SK-N-SH (cell line): ENCODE data around the gene MT1H. TPM values are rescaled to one million over a fixed set of nuclear protein-coding genes. Genes with fewer than 3 reads are reported as not detected.

Source experiments
- CTCF ChIA-PET: fragments of 300-600, 350-600 bp; formaldehyde crosslinking; extraction: SDS; loops from one replicate; lab custom pipeline; 2021; lab: Yijun Ruan, JAX
- POLR2A ChIA-PET: fragments of 350-600 bp; sonication (Branson Sonifier 250); formaldehyde crosslinking; extraction: SDS; loops from one replicate; lab custom pipeline; 2020; ENCODE audit warnings: antibody characterized with exemption, inconsistent platforms; lab: Yijun Ruan, JAX
- DNase-seq: peaks from one replicate; pipeline ENCODE4 v3.0.0; 2012
- H2AFZ ChIP-seq: fragments of 200-600 bp; sonication (generic); 2 replicates; pipeline ENCODE4 v1.8.1; 2016; ENCODE audit warnings: antibody characterized with exemption, mild to moderate bottlenecking, low read depth
- H3F3A ChIP-seq: fragments of 200-600 bp; sonication (generic); replicated peaks from 2 replicates; pipeline ENCODE3; 2016; ENCODE audit warnings: antibody characterized with exemption, mild to moderate bottlenecking; ENCODE audit not compliant: insufficient read depth
- H3K27ac ChIP-seq, 2 experiments: fragments of 200-500 bp in 1 of 2; fragments of 200-600 bp in 1 of 2; sonication (Bioruptor generic) in 1 of 2; sonication (generic), shearing (Covaris generic) in 1 of 2; 2 replicates each; pipeline versions ENCODE4 v1.5.1 to v1.6.1; 2014 to 2016; ENCODE audit warnings: low read depth in 2 of 2, inconsistent platforms in 1 of 2, low read length in 1 of 2, mild to moderate bottlenecking in 1 of 2, mixed read lengths in 1 of 2
- H3K27me3 ChIP-seq: fragments of 200-600 bp; sonication (generic), shearing (Covaris generic); 2 replicates; pipeline ENCODE4 v1.6.1; 2016; ENCODE audit warnings: mixed run types; ENCODE audit not compliant: insufficient read depth
- H3K36me3 ChIP-seq, 2 experiments: fragments of 200-500 bp in 1 of 2; fragments of 200-600 bp in 1 of 2; sonication (Bioruptor generic) in 1 of 2; sonication (generic) in 1 of 2; replicated peaks in 1 of 2; 2 replicates each; pipeline versions ENCODE3 to v1.5.1; 2014 to 2016; ENCODE audit warnings: low read length in 1 of 2, mild to moderate bottlenecking in 1 of 2; ENCODE audit not compliant: insufficient read depth in 2 of 2, control insufficient read depth in 1 of 2
- H3K4me1 ChIP-seq, 2 experiments: fragments of 200-500 bp in 1 of 2; fragments of 200-600 bp in 1 of 2; sonication (Bioruptor generic) in 1 of 2; sonication (generic), shearing (Covaris generic) in 1 of 2; 2 replicates each; pipeline versions ENCODE4 v1.5.1 to v1.6.1; 2014 to 2016; ENCODE audit warnings: low read depth in 1 of 2, low read length in 1 of 2, mixed run types in 1 of 2; ENCODE audit not compliant: insufficient read depth in 2 of 2, control insufficient read depth in 1 of 2
- H3K4me2 ChIP-seq: fragments of 200-600 bp; sonication (generic), shearing (Covaris generic); 2 replicates; pipeline ENCODE4 v1.6.1; 2017; ENCODE audit warnings: mixed run types
- H3K4me3 ChIP-seq, 2 experiments: fragments of 200-500 bp in 1 of 2; fragments of 200-600 bp in 1 of 2; sonication (Bioruptor generic) in 1 of 2; sonication (generic), shearing (Covaris generic) in 1 of 2; 2 replicates each; pipeline versions ENCODE4 v1.5.1 to v1.8.1; 2014 to 2016; ENCODE audit warnings: low read depth in 2 of 2, inconsistent platforms in 1 of 2, low read length in 1 of 2, mild to moderate bottlenecking in 1 of 2, mixed read lengths in 1 of 2, moderate library complexity in 1 of 2
- H3K79me2 ChIP-seq: fragments of 200-600 bp; sonication (generic); 2 replicates; pipeline ENCODE4 v1.8.1; 2017; ENCODE audit warnings: mild to moderate bottlenecking; ENCODE audit not compliant: insufficient read depth
- H3K9ac ChIP-seq: fragments of 200-600 bp; sonication (generic); 2 replicates; pipeline ENCODE4 v1.6.1; 2017; ENCODE audit warnings: mixed run types
- H3K9me2 ChIP-seq: fragments of 200-600 bp; sonication (generic); 2 replicates; pipeline ENCODE4 v1.6.1; 2017; ENCODE audit warnings: mixed run types
- H3K9me3 ChIP-seq: fragments of 200-600 bp; sonication (generic); 2 replicates; pipeline ENCODE4 v1.6.1; 2017; ENCODE audit warnings: mixed run types, mild to moderate bottlenecking, moderate library complexity
- H4K20me1 ChIP-seq: fragments of 200-600 bp; sonication (generic); 2 replicates; pipeline ENCODE4 v1.6.1; 2017; ENCODE audit warnings: mild to moderate bottlenecking, mixed run types; ENCODE audit not compliant: insufficient read depth
- FOSL2 ChIP-seq: IDR thresholded peaks from 2 replicates; pipeline ENCODE4 v1.4.0; 2012; ENCODE audit warnings: low read depth, mild to moderate bottlenecking, moderate library complexity, borderline replicate concordance
- FOXJ3 ChIP-seq: sonication (generic); formaldehyde crosslinking; IDR thresholded peaks from 2 replicates; pipeline ENCODE4 v1.5.1; 2020; ENCODE audit warnings: mild to moderate bottlenecking, missing genetic modification reagents
- GATA2 ChIP-seq: sonication (generic); formaldehyde crosslinking; IDR thresholded peaks from 2 replicates; pipeline ENCODE4 v1.5.0; 2020; ENCODE audit warnings: mild to moderate bottlenecking, missing genetic modification reagents
- NRF1 ChIP-seq: IDR thresholded peaks from 2 replicates; pipeline ENCODE4 v1.6.1; 2012; ENCODE audit warnings: low read depth, mild to moderate bottlenecking, low read length
- SIN3A ChIP-seq: IDR thresholded peaks from 2 replicates; pipeline ENCODE4 v1.6.1; 2012; ENCODE audit warnings: low read depth, mild to moderate bottlenecking, low read length, moderate library complexity, borderline replicate concordance
- SMC3 ChIP-seq: IDR thresholded peaks from 2 replicates; pipeline ENCODE4 v1.6.1; 2012; ENCODE audit warnings: low read depth, low read length, improper control_type of control experiment
- TEAD4 ChIP-seq: IDR thresholded peaks from 2 replicates; pipeline ENCODE4 v1.4.0; 2012; ENCODE audit warnings: mild to moderate bottlenecking, borderline replicate concordance; ENCODE audit not compliant: insufficient read depth
- WGBS: methylation state at CpG from one replicate; pipeline ENCODE4 v1.1.6; 2017; ENCODE audit warnings: low lambda C conversion rate; 5-methylcytosine and 5-hydroxymethylcytosine counted together
- polyA plus RNA-seq, 3 experiments: library from polyadenylated mRNA; depleted of rRNA; stranded (reverse); fragments of >200 nt; gene quantifications; 2 replicates each; pipeline ENCODE4 v1.2.3, GENCODE V29; 2012
- TF ChIP-seq, protein P1 (sequence below): fragments of 150-350 bp; IDR thresholded peaks from 2 replicates; pipeline ENCODE4 v1.6.1; 2017; ENCODE audit warnings: antibody characterized with exemption, low read length, low read depth, borderline replicate concordance
- TF ChIP-seq, protein P2 (sequence below): IDR thresholded peaks from 2 replicates; pipeline ENCODE4 v1.4.0; 2012; ENCODE audit warnings: low read depth, borderline replicate concordance

The MT1H gene
- polyA plus RNA-seq, 1 of the 3 experiments (the other 2 are of a cell fraction) = not detected

DNA sequence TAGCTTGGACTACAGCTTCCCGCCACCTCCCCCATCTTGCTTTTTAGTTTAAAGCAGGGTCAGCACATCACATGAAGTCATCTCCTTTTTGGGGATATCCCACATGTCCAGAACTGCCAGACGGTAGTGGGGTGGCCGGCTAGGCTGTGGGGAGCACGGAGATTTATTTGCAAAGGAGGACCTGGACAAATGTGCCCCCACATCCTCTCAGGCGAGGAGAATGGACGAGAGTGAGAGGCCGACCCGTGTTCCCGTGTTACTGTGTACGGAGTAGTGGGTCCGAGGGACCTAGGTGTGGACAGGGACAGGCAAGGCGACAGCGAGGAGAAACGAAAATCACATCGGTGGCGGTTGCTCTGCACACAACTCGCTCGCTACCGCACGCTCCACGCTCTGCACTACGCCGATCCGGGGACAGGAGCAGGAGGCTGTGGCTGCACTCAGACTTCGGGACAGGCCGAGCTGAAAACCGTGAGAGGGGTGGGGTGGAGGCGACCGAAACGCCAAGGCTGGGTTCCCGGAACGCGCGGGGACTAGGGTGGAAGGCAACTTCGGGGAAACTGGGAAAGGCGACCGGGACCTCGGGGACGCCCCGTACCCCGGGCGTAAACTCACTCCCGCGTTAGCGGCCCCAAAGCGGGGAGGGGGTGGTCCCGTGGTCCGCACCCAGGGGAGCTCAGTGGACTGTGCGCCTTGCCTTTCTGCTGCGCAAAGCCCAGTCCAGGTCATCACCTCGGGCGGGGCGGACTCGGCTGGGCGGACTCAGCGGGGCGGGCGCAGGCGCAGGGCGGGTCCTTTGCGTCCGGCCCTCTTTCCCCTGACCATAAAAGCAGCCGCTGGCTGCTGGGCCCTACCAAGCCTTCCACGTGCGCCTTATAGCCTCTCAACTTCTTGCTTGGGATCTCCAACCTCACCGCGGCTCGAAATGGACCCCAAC lies 31.5 kb upstream of the MT1H start, which contains the start of gene MT1A:
TSS of gene MT1A (plus strand) at position 853 of the 937 bp plus-strand sequence. CDS start at position 926, 73 bp downstream.
- CTCF ChIA-PET = no interaction called here
- H3K27me3 ChIP-seq = peaks cover 31% of the 10 kb centered on the region; the same call in 1 of the 2 replicates

DNA sequence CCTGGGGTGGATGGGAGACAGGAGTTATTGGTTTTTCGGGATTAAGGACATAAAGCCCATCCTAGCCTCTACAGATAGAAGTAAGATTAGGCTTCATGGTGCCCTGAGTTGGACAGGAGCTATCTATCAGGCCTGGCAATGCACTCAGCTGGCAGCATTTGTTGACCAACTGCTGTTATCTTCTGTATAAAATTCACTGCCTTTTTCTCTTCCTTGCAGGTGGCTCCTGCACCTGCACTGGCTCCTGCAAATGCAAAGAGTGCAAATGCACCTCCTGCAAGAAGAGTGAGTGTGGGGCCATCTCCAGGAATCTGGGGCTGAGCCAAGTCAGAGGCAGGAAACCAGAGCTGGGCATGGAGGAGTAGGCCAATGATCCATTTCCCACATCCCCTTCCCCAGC lies 30.6 kb upstream of the MT1H start:
- Histone ChIP-seq H3K9ac (no peak overlapping the region), H3K36me3 (no peaks in the 10 kb centered on the region), H4K20me1 (no peaks in the 10 kb centered on the region), H3K4me1 (peaks cover 0 to 9% of the 10 kb centered on the region in 2 experiments; a peak in 1 of 4 replicates), H3K9me2 (no peaks in the 10 kb centered on the region), H3K27me3 (peaks cover 31% of the 10 kb centered on the region; the same call in 1 of the 2 replicates), H3K4me3 (no peak overlapping the region), H2AFZ (no peak overlapping the region), H3F3A (no peaks in the 10 kb centered on the region), H3K9me3 (no peaks in the 10 kb centered on the region), H3K79me2 (no peaks in the 10 kb centered on the region), H3K4me2 (no peak overlapping the region), H3K27ac (no peak overlapping the region)
- POLR2A ChIA-PET = no interaction called here
- DNase-seq = no peak
- TF ChIP-seq GATA2 (CRISPR knock-in tag) (no peak), FOSL2 (no peak), SMC3 (no peak), SIN3A (no peak)
- CTCF ChIA-PET = interaction anchor here (1.5 to 1.7 kb wide), 2 partner anchors 12 to 36 kb away, joined by 4 read pairs; partner anchors contain the start of gene MT1B
- WGBS = 36% methylated on average over 1 of the region's 1 CpG

More for the DNA sequence above, 31.5 kb upstream of the MT1H start, which contains the start of gene MT1A:
- Histone ChIP-seq H3K79me2 (no peaks in the 10 kb centered on the region), H3K27ac (no peak within 1 kb of the TSS)
- POLR2A ChIA-PET = no interaction called here
- TF ChIP-seq, protein P1, sequence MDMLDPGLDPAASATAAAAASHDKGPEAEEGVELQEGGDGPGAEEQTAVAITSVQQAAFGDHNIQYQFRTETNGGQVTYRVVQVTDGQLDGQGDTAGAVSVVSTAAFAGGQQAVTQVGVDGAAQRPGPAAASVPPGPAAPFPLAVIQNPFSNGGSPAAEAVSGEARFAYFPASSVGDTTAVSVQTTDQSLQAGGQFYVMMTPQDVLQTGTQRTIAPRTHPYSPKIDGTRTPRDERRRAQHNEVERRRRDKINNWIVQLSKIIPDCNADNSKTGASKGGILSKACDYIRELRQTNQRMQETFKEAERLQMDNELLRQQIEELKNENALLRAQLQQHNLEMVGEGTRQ = no peak
- TF ChIP-seq NRF1 (peak; percentile 61), FOXJ3 (CRISPR knock-in tag) (no peak)
- TF ChIP-seq, all 33 proteins: peak for 1
- Histone ChIP-seq H3K9me3 (no peaks in the 10 kb centered on the region), H3K36me3 (no peaks in the 10 kb centered on the region), H3K4me3 (peak within 1 kb of the TSS; percentile 48 to 52), H4K20me1 (no peaks in the 10 kb centered on the region), H3K4me1 (peaks cover 0 to 9% of the 10 kb centered on the region in 2 experiments; a peak in 1 of 4 replicates), H3F3A (no peaks in the 10 kb centered on the region), H3K4me2 (peak within 1 kb of the TSS; percentile 62; the same call in 1 of the 2 replicates), H3K9ac (no peak within 1 kb of the TSS), H2AFZ (peak within 1 kb of the TSS; percentile 68; the same call in 1 of the 2 replicates), H3K9me2 (no peaks in the 10 kb centered on the region)
- whole genome bisulfite sequencing = 41% methylated on average over 57 of the region's 68 CpGs
- DNase-seq = peak; percentile 74

DNA sequence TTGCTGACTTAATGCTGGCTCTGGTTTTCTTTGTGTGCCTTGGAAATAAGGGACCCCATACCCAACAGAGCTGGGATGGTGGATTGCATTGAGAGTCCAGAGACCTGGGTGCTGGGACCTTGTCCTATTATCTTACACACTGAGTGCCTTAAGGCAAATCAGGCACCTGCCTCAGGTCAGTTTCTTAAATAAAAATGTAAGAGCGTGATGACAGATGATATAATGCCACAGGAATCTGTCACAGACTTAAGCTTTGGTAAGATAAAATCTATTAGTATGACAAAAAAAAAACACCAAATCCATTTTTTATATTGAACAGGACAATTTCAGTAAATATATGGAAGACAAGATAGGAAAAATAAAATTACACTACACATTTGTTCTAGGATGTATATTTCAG lies 29.5 kb upstream of the MT1H start:
- no peak overlapping the region for H3K27ac ChIP-seq
- H3K9me2 ChIP-seq = no peaks in the 10 kb centered on the region
- no peaks in the 10 kb centered on the region for H3K9me3 ChIP-seq
- ChIA-PET POLR2A (no interaction called here), CTCF (interaction anchor here (1.5 to 1.7 kb wide), 2 partner anchors 11 to 37 kb away, joined by 4 read pairs; partner anchors contain the start of gene MT1B)
- H3K9ac ChIP-seq = no peak overlapping the region
- peaks cover 0 to 6% of the 10 kb centered on the region in 2 experiments; a peak in 1 of 4 replicates for H3K4me1 ChIP-seq
- no peaks in the 10 kb centered on the region for H3K36me3 ChIP-seq
- 75% methylated on average over 1 of the region's 1 CpG for WGBS
- TF ChIP-seq, protein P2, sequence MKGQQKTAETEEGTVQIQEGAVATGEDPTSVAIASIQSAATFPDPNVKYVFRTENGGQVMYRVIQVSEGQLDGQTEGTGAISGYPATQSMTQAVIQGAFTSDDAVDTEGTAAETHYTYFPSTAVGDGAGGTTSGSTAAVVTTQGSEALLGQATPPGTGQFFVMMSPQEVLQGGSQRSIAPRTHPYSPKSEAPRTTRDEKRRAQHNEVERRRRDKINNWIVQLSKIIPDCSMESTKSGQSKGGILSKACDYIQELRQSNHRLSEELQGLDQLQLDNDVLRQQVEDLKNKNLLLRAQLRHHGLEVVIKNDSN = no peak
- no peak for TF ChIP-seq TEAD4
- no peaks in the 10 kb centered on the region for H3F3A ChIP-seq
- H4K20me1 ChIP-seq = no peaks in the 10 kb centered on the region
- DNase-seq = no peak
- no peak overlapping the region for H2AFZ ChIP-seq
- peaks cover 30% of the 10 kb centered on the region; the same call in 1 of the 2 replicates for H3K27me3 ChIP-seq
- H3K4me3 ChIP-seq = no peak overlapping the region
- no peak overlapping the region for H3K4me2 ChIP-seq
- H3K79me2 ChIP-seq = no peaks in the 10 kb centered on the region
